Fibroblast of the aortic adventitia (primary cell): Measurements from ENCODE around the gene SARS1. TPM values are rescaled to one million over a fixed set of nuclear protein-coding genes. Genes with fewer than 3 reads are reported as not detected.

Source experiments
- DNase-seq: peaks from one replicate; pipeline ENCODE4 v3.0.0-alpha.2; 2010; ENCODE audit warnings: low read depth
- H3K4me3 ChIP-seq: 2 replicates; pipeline ENCODE4 v1.5.1; 2011; ENCODE audit warnings: low read depth, mild to moderate bottlenecking, control low read depth, low read length, moderate library complexity
- total RNA-seq: library from RNA; depleted of rRNA; stranded (reverse); fragments of >200 nt; gene quantifications from 2 replicates; pipeline ENCODE4 v1.2.3, GENCODE V29; 2012; ENCODE audit warnings: low replicate concordance
- TF ChIP-seq, protein P1 (sequence below): IDR thresholded peaks from 2 replicates; pipeline ENCODE4 v1.5.1; 2011; ENCODE audit warnings: mild to moderate bottlenecking, low read length, control low read depth, inconsistent platforms; ENCODE audit not compliant: insufficient read depth

SARS1 gene
- total RNA-seq, 1 donor = 321 TPM

DNA sequence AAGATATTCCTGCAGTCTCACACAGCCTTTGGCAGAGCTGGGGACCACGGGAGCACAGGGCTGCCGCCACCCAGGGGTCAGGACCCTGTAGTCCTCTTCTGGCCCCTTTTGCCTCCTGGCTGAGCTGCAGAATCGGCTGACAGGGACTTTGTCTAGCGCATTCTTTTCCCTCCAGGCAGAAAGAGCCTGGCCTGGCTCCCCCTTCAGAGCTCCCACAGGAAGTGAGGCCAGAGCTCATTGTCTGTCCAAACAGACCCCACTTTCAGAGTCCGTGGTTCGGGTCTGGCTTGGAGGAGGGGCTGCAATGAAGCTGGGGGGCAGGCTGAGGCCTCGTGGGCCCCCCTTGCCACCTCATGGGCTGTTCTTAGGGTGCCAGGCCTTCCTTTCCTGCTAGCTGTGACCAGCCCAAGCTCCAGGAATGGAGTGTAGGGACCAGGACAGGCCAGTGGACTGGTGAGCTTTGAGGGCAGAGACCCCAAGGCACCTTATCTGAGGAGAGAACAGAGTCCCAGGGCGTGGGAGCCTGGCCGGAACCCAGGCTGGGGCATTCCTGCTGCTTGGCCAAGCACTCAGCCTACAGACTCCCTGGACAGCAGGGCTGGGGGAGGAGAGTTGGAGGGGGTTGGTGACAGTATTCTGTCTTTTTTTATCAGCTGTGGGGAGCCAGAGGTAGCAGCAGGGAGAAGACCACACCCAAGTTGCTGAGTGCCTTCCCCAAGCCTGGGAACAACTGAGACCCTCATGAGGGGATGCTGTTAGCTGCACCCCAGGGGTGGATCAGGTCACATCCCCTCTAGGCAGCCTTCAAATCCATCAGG, 40.3 kb downstream of the SARS1 start:
- peak; percentile 16 for DNase-seq
- TF ChIP-seq, protein P1, sequence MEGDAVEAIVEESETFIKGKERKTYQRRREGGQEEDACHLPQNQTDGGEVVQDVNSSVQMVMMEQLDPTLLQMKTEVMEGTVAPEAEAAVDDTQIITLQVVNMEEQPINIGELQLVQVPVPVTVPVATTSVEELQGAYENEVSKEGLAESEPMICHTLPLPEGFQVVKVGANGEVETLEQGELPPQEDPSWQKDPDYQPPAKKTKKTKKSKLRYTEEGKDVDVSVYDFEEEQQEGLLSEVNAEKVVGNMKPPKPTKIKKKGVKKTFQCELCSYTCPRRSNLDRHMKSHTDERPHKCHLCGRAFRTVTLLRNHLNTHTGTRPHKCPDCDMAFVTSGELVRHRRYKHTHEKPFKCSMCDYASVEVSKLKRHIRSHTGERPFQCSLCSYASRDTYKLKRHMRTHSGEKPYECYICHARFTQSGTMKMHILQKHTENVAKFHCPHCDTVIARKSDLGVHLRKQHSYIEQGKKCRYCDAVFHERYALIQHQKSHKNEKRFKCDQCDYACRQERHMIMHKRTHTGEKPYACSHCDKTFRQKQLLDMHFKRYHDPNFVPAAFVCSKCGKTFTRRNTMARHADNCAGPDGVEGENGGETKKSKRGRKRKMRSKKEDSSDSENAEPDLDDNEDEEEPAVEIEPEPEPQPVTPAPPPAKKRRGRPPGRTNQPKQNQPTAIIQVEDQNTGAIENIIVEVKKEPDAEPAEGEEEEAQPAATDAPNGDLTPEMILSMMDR = no peak
- H3K4me3 ChIP-seq = no peak overlapping the region

DNA sequence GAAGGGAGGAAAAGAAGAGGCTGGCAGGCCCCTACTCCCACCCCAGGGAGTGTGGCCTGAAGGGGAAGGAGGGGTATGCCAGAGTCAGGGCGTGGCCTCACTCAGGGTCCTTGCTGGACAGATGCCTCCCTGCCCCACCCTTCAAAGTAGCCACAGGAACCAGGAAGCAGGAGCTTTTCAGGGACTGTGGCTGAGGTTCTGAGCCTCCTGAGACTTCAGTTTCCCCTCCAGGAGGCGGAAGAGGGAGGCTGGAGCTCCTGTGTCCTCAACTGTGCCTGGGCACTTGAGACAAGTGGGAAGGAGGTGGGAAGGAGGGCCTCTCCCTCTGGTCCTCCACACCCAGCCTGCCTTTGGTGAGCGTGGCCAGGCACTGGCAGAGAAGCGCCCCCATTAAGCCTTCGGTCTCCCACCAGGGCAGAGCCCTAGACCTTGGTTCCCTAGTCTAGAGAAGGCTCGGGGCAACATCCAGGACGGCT, 40.9 kb downstream of the SARS1 start:
- H3K4me3 ChIP-seq = no peak overlapping the region
- DNase-seq = no peak
- TF ChIP-seq, protein P1 = no peak

GRCh38 chr1:109255097-109255651, 41.5 kb downstream of the SARS1 start:
- no peak for DNase-seq
- TF ChIP-seq, protein P1 = no peak
- H3K4me3 ChIP-seq = no peak overlapping the region

DNA sequence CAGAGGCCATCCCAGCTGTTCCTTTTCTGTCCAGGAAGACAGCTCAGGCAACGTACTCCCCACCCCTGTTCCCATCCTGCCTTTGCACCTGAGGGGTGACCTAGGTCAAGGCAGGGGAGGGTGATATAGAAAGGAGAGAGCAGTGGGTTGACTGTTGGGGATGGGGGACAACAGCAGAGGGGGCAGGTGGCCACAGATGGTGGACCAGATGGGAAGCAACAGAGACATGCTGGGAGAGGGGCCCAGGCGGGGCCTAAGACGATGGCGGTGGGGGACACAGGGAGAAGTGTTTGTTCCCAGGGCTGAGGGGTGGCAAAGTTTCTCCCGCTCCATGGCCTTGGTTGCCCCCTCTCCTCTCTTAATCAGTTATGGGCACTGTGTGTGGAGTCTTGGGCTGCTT, 42.0 kb downstream of the SARS1 start:
- H3K4me3 ChIP-seq = no peak overlapping the region
- no peak for DNase-seq
- TF ChIP-seq, protein P1 = no peak

DNA sequence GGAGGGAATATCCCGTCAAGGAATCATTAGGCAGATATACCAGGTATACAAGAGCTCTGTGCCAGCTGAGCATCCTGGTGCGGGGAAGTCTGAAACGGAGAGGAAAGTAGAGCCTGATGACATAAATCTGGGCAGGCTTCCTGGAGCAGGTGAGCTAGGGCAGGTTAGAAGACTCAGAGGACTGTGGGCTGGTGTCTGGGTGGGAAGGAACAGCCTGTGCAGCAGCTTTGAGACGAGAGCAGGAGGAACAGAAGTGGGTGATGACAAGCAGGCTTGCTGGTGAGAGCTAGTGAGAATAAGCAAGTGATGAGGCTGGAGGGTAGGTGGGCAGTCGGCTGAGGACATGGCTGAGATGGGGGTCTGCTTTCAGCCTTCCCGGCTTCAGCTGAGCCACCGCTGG, 42.4 kb downstream of the SARS1 start:
- no peak overlapping the region for H3K4me3 ChIP-seq
- TF ChIP-seq, protein P1 = no peak
- DNase-seq = no peak

- no peak for DNase-seq
- H3K4me3 ChIP-seq = no peak overlapping the region
- TF ChIP-seq, protein P1 = no peak
Measured at GRCh38 chr1:109256971-109257681, 43.4 kb downstream of the SARS1 start.
